ENCODE data around the gene CLGN.
"Not testable (repeated sequence)": the region's sequence is repeated elsewhere in the genome, so short reads cannot be mapped to it uniquely, and the experiment has no call there.

Gene CLGN

DNA sequence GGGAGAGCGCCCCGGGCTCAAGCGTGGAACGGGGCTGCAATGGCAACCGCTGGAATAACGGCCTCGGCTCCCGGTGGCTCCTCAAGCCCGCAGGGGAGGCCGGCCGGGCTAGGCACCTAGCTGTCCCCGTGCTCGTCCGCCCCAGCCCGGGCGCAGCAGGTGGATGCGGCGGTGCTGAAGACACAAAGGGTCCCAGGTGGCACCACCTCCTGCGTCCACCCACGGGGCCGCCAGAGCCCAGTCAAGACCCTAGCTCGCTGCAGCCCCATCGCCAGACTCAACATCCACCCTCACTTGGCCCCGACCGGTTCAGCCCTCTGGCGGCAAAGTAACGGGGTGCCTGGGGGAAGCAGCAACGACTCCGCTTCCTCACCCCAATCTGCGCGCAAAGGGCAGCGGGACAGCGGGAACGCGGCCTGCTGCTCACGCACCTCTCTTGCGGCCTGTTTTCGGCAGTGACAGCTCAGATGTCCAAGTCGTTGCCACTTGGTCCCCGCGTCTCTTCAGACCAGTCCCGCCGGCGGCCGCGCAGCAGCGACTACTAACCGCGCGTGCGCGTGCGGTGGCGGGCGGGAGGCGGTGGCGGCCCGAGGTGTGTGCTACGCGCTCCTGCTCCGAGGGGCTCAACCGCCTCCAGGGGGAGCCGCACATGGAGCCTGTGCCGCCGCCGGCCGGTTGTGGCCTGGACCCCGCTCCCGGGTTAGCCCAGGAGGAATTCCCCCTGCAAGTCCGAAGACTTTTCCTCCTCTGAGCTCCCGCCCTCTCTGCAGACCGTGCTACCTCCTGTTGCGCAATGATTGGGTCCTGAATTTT lies at the start of gene CLGN:
Gene CLGN (minus strand): TSS at position 543 of the 813 bp plus-strand sequence. CDS start 14,570 bp downstream, outside the sequence.
- peak; percentile 5 for DNase-seq (ENCODE audit: low spot score)

- no peak for DNase-seq (ENCODE audit: low spot score)
Observed at GRCh38 chr4:140472156-140472555, 44.7 kb upstream of the CLGN start.

DNA sequence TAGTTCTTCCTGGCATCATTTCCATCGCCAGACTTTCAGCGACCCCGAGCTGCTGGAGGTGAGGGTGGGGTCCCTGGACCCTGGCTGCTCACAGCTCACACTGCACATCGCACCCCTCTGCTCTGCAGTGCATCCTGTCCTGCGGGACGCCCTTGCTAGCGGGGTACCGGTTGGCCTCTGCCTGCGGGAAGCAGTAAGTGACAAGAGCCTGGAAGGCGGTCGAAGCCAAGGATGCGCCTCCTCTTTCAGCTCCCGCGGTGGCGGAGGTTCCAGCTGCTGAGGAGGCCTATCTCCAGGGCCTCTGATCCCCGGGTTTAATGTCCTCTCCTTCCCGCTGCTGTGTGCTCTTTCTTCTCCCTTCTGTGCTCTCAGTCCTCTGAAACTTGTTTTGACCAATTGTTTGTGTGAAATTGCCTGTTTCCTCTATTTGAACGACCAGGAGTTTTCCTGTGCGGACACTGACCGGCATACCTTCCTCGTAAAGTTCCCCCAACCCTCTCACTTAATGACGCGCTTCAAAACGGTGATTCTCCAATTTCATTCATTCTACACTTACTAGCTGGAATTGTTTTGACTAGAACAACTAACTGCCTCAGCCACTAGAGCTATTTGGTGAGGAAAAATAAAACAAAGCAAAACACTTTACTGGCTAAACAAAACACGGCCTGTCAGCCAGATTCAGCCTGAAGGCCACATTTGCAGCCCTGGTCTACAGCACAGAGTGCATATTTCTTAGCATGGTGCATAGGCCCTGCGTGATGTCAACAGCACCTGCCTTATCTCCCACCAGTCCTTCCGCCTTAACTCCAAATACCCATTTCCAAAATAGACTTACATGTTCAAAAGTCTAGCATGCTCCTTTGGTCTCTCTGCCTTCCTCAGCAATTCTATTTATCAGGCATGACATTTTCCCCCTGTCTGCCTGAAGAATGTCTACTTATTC lies 42.6 kb upstream of the CLGN start:
- DNase-seq (ENCODE audit: low spot score): no peak

DNA sequence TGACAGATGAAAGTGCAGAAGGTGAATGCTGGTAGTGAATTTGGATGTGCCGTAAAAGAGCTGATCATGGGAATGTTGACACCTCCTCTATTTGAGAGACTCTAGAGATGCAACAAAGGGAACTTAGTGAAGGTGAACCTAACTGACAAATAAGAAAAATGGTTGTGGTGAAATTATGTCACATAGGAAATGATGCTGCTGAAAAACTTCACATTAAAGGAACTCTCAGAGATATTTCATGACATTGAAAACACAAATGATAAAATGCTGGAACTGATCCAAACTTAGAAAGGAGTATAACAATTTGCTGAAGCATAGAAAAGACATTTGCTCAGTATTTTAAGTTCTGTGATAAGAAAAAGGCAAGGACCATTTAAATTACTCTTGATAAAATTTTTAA lies 38.7 kb upstream of the CLGN start:
- no peak for DNase-seq (ENCODE audit: low spot score)

DNA sequence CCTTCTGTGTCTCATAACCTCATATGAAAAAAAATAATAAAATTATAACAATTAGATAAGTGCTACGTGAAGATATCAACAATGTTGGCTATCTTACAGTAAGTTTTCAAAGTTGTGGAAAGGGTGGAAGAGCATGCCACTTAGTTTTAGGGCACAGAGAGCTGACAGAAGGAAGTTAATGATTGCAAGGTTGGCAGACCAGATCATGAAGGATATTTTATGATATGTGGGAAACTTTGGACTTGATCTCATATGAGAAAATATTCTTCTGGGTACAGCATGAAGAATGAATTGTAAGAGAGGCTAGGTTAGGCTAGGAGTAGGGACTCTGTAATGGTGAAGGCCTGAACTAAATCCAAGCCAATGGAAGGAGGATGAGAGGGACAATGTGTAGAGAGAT lies 36.2 kb upstream of the CLGN start:
- DNase-seq (ENCODE audit: low spot score): no peak

DNA sequence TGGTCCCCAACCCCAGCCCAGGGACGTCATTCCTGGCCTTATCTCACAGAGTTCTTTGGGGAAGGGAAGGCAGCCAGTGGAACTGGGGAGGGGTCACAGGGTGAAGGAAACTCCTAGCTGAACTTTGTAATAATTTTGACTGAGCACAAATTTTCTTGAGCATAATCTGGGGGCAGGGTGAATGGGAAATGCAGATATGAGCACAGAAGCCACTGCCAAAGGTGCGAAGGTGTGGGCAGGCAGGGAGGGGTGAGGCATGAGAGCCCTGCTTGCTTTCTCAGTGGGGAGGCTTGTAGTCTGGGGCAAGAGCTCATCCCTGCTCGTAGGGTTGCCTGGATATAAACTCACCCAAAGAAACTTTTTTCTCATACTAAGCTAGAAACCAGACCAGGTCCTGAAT lies 35.7 kb upstream of the CLGN start:
- no peak for DNase-seq (ENCODE audit: low spot score)

DNA sequence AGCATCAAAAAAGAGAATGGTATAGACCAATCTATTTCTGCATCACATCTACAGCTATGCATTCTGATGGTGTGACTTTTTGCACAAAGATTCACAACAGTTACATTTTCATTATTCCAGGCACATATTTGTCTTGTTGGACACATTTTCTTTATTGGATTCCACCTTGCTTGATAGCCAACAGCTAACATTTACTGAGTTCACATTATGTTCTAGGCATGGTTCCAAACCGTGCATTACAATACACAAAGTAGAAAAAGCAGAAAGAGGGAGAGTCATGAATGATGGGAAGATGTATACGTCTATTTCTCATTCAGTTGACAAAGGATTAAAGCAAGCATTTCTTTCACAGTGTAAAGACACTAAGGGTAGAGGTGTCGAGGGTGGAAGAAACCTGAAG lies 22.9 kb upstream of the CLGN start:
- DNase-seq (ENCODE audit: low spot score): no peak

DNA sequence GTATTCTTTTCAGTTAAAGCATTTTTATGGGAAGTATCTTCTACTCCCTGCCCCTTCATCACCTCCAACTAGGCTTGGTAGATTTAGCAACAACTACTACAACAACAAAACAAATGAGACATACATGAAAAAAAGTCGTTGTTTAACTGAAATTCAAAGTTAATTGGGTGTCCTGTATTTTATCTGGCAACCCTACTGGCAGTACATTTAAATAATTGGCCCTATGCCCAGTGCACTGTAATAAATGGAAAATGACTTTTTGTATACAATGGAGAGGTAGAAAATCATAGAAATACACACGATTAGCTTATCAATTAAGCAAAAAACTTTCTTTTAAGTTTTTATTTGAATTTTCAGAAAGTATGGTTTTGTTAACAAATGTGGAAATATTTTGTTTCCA lies 21.4 kb upstream of the CLGN start:
- no peak for DNase-seq (ENCODE audit: low spot score)

GRCh38 chr4:140448162-140448561 lies 20.7 kb upstream of the CLGN start:
- DNase-seq (ENCODE audit: low spot score): no peak

DNA sequence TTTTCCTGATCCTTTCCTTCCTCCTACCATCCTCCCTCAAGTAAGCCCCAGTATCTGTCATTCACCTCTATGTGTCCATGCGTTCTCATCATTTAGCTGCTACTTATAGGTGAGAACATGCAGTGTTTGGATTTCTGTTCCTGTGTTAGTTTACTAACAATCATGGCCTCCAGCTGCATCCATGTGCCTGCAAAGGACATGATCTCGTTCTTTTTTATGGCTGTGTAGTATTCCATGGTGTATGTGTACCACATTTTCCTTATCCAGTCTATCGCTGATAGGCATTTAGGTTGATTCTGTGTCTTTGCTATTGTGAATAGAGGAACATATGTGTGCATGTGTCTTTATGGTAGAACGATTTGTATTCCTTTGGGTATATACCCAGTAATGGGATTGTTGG lies 16.9 kb upstream of the CLGN start:
- not testable (repeated sequence) for DNase-seq (ENCODE audit: low spot score)

GRCh38 chr4:140439644-140440142 lies 12.2 kb upstream of the CLGN start:
- DNase-seq (ENCODE audit: low spot score): no peak

- no peak for DNase-seq (ENCODE audit: low spot score)
Observed at GRCh38 chr4:140427919-140428471, 547 bp upstream of the CLGN start.

GRCh38 chr4:140426610-140427105 lies 790 bp downstream of the CLGN start:
- no peak for DNase-seq (ENCODE audit: low spot score)

DNA sequence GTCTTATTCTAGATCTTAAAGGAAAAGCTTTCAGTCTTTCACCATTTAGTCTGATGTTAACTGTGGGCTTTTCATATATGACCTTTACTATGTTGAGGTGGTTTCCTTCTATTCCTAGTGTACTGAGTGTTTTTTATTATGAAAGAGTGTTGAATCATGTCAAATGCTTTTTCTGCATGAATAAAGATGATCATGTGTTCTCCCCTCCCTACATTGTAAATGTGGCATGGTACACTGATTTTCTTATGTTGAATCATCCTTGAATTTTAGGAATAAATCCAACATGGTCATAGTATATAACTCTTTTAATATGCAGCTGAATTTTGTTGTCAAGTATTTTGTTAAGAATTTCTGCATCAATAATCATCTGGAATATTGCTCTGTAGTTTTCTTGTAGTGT lies 4.3 kb downstream of the CLGN start:
- DNase-seq (ENCODE audit: low spot score): no peak

- DNase-seq (ENCODE audit: low spot score): not testable (repeated sequence)
Observed at GRCh38 chr4:140413130-140413969, 14.1 kb downstream of the CLGN start.

DNA sequence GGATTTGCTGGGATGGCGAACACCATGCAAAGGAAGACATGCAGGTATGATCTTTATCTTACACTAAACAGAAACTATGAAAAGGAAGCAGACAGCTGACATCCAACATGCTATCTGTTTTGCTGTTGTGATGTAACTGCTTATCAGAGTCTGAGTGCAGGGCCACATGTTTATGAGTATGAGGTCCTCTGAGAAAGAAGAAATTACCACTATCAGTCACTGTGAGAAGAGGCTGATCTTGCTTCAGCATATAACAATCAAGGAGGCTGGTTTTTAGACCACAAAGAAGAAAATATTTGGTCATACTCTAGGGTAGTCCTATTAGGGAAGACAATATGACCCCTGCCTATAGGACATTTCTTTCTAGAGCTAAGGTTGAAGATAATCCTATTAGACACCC lies 18.5 kb downstream of the CLGN start:
- DNase-seq (ENCODE audit: low spot score): no peak

DNA sequence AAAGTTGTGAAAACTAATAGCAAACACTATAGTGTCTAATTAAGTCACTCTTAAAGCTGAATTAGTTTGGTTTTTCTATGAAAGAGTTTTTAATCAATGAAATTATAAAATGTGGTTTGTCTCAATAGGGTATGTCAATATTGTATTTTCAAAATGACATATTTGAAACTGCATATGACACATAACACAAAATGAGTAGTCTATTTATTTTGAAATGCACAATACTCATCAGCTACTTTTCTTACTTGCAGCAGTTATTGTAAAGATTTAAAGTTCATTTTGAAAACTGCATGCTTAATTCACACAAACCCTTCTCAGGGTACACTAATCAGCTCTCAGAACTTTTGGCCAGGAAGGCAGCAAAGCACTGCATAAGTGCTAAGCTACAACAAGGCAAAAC lies 21.2 kb downstream of the CLGN start:
- no peak for DNase-seq (ENCODE audit: low spot score)

GRCh38 chr4:140400111-140400510 lies 27.3 kb downstream of the CLGN start:
- DNase-seq (ENCODE audit: low spot score): no peak

- DNase-seq (ENCODE audit: low spot score): no peak
Observed at GRCh38 chr4:140395668-140396067, 31.8 kb downstream of the CLGN start.

DNA sequence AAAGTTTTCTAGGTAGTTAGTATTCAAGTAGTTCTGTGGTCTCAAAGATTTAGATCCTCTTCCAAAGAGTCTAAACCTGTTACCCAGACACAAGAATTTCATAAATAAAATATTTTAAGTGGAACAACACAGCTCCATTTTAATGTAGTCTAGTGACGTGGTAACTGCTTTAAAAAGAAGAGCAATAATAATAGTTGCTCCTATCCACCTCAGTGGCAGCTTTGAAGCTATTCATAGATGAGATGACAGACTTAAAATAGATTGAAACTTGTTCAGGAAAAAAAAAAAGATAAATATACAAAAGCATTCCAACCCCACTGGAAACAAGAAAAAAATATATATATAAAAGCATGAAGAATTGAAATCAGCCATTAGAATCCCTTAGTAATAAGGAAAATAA lies 39.4 kb downstream of the CLGN start:
- no peak for DNase-seq (ENCODE audit: low spot score)

DNA sequence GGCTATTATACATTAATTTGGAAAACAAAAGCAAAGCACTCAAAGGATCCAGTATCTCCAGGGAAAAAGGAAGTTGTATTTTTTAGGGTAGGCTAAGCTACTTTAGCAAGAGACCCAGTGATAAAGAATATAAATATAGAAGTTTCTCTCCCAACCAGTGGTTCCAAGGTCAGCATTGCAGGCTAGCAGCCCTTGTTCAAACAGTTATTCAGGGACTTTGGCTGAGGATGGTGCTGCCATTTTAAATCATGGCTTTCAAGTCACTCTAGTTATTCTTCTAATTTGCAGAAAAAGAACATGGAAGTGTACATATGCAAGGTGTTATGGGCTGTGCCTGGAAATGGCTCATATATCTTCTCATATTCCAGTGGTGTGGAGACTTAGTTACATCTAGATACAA lies 44.7 kb downstream of the CLGN start:
- no peak for DNase-seq (ENCODE audit: low spot score)

DNA sequence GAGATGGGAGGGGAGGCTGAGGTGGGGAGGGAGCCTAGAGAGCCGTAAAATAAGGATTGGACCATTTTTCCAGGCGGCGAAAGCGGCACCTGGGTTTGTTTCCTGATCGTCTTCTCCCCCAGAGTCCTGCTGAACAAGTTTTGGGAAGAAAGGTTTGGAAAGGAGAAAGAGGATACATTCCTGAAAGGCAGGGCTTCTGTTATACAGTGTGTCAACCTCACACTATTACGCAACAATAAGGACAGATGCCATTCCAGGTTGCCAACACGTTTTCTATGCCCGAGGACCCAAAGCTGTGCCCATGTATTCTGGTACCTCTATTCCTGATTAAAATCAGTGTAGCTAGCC lies 53.3 kb downstream of the CLGN start:
- no peak for DNase-seq (ENCODE audit: low spot score)
